Mucosa of descending colon (tissue), 3 donors: ENCODE results near the gene RNF7. TPM values are rescaled to one million over a fixed set of nuclear protein-coding genes. Genes with fewer than 3 reads are reported as not detected.

ENCODE experiments used
- ATAC-seq: fragments of 200-7000 bp; cut with Tn5 transposase; one replicate; pipeline ENCODE4 v1.9.1; 2020; ENCODE audit warnings: mild to moderate bottlenecking, moderate library complexity
- DNase-seq, 3 donors: peaks; one replicate each; pipeline ENCODE4 v3.0.0-alpha.2; 2020
- H3K36me3 ChIP-seq: fragments of 200-600 bp; one replicate; pipeline ENCODE4 v1.8.0; 2021; ENCODE audit warnings: low read depth, mild to moderate bottlenecking
- H3K4me1 ChIP-seq: fragments of 200-600 bp; one replicate; pipeline ENCODE4 v1.8.0; 2021; ENCODE audit warnings: low read depth, mild to moderate bottlenecking
- H3K4me3 ChIP-seq: fragments of 200-600 bp; one replicate; pipeline ENCODE4 v1.8.0; 2021; ENCODE audit warnings: mild to moderate bottlenecking
- H3K9me3 ChIP-seq: fragments of 200-600 bp; one replicate; pipeline ENCODE4 v1.8.0; 2021; ENCODE audit warnings: mild to moderate bottlenecking
- CTCF ChIP-seq: fragments of 200-600 bp; IDR thresholded peaks from one replicate; pipeline ENCODE4 v1.8.0; 2022; ENCODE audit warnings: antibody characterized with exemption, mild to moderate bottlenecking
- intact Hi-C, 2 donors: fragments of 100-400 bp; cut with DNase I in 1 of 2; cut with micrococcal nuclease in 1 of 2; formaldehyde crosslinking; loops; one replicate each; pipeline versions ENCODE4 v1.11.0 to v1.11.1; 2022; cut with DNase I, micrococcal nuclease
- total RNA-seq, 3 donors: library from RNA; stranded (reverse); fragmentation: NEBNext Ultra II Directional in 2 of 3; extraction: Animal tissue kit (Norgen Biotek cat#: 25700) in 2 of 3; gene quantifications; one replicate each; pipeline versions ENCODE4 v1.2.1 to v1.2.4, GENCODE V29; 2021 to 2023
- donor health status: DM: no; HTN: no; CAD: no; lungs with moderate emphysema.
- donor health status: DM: no; HTN: no; CAD: no.
- donor health status: DM: no; HTN: yes; CAD: no.

RNF7 gene
- total RNA-seq, 3 donors from 2014 or later: 107 to 144 (median 112) TPM

GRCh38 chr3:141726483-141726882 is 11.6 kb upstream of the RNF7 start:
- Histone ChIP-seq H3K36me3 (no peaks in the 10 kb centered on the region), H3K4me3 (no peak overlapping the region), H3K4me1 (no peaks in the 10 kb centered on the region), H3K9me3 (no peaks in the 10 kb centered on the region)
- ATAC-seq (no peak), DNase-seq (no peak)
- no peak for TF ChIP-seq CTCF
- intact Hi-C loops: no loop called here

- no peaks in the 10 kb centered on the region for H3K4me1 ChIP-seq
- no peaks in the 10 kb centered on the region for H3K36me3 ChIP-seq
- no peak for DNase-seq
- no peak for TF ChIP-seq CTCF
- no peak for ATAC-seq
- no peaks in the 10 kb centered on the region for H3K9me3 ChIP-seq
- intact Hi-C loops: no loop called here
- no peak overlapping the region for H3K4me3 ChIP-seq
Observed at GRCh38 chr3:141728355-141728892, 9.7 kb upstream of the RNF7 start.

- ATAC-seq (no peak), DNase-seq (peak in 1 of 3 donors; percentile 16)
- no peaks in the 10 kb centered on the region for H3K4me1 ChIP-seq
- no peak for TF ChIP-seq CTCF
- H3K9me3 ChIP-seq: no peaks in the 10 kb centered on the region
- intact Hi-C loops: no loop called here
- no peak overlapping the region for H3K4me3 ChIP-seq
- no peaks in the 10 kb centered on the region for H3K36me3 ChIP-seq
Observed at GRCh38 chr3:141729240-141729639, 8.9 kb upstream of the RNF7 start.

GRCh38 chr3:141735176-141735575 is 2.9 kb upstream of the RNF7 start:
- intact Hi-C loops: loop anchor here in 1 of 2 donors (5.0 kb wide), 1 partner anchor 142 kb away; the partner anchor contains the start of gene ATP1B3
- TF ChIP-seq CTCF: no peak
- no peaks in the 10 kb centered on the region for H3K36me3 ChIP-seq
- DNase-seq (no peak), ATAC-seq (no peak)
- no peak overlapping the region for H3K4me3 ChIP-seq
- H3K9me3 ChIP-seq: no peaks in the 10 kb centered on the region
- peaks cover 9% of the 10 kb centered on the region for H3K4me1 ChIP-seq

GRCh38 chr3:141735770-141736465 is 2.2 kb upstream of the RNF7 start:
- TF ChIP-seq CTCF: no peak
- intact Hi-C loops: loop anchor here in 1 of 2 donors (5.0 kb wide), 1 partner anchor 141 kb away; the partner anchor contains the start of gene ATP1B3
- no peak overlapping the region for H3K4me3 ChIP-seq
- H3K4me1 ChIP-seq: peaks cover 16% of the 10 kb centered on the region
- no peaks in the 10 kb centered on the region for H3K9me3 ChIP-seq
- DNase-seq (no peak), ATAC-seq (no peak)
- H3K36me3 ChIP-seq: no peaks in the 10 kb centered on the region
